Daoy (cell line): Measurements from ENCODE around the gene TBR1. TPM values are rescaled to one million over a fixed set of nuclear protein-coding genes. Genes with fewer than 3 reads are reported as not detected.

Source experiments
- DNase-seq: peaks from one replicate; pipeline ENCODE4 v3.0.0-alpha.2; 2015; ENCODE audit warnings: low read depth
- total RNA-seq: library from RNA; depleted of rRNA; stranded (reverse); fragments of >200 nt; shearing (Covaris generic); gene quantifications from 2 replicates; pipeline ENCODE4 v1.2.3, GENCODE V29; 2014; rRNA removed

TBR1 gene
- total RNA-seq, 1 experiment from 2014 or later: not detected

GRCh38 chr2:161427664-161428587 is 11.8 kb downstream of the TBR1 start:
- no peak for DNase-seq

DNA sequence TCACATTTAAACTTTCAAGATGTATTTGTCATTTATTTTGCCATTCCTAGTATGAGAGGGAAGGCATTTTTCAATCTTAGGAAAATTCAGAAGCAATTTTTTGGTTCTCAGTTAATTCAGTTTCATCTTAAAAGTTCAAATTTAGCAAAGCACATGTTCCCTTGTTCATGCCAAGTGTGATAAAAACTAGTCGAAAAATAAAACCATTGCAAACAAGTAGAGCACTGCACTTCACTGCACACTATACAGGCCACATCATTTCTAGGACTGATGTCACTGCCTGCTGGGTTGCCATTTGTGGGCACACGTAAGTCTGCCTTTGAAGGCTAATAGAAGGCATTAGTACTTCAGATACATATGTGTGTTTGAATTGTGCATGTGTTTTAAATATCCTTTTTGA is 14.3 kb downstream of the TBR1 start:
- no peak for DNase-seq

GRCh38 chr2:161432107-161432506 is 16.0 kb downstream of the TBR1 start:
- DNase-seq: no peak

GRCh38 chr2:161434118-161434517 is 18.0 kb downstream of the TBR1 start:
- DNase-seq: no peak

DNA sequence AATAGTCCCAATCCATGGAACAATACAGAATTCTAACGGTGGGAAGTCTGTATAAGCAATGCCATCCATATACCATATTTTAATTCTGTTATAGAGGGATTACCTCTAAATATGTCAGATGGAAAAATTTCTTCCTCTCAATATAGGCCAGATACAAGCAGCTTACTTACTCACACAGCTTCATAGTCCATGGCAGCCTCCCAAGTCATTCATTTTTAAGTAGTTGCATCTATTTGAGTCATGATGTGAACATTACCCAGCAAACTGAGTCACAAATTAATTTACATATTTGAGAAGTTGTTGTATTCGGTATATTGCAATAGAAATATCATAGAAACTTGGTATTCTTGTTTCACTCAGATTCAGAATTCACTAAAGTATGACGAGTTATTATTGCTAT is 20.3 kb downstream of the TBR1 start:
- no peak for DNase-seq

GRCh38 chr2:161438598-161438997 is 22.5 kb downstream of the TBR1 start:
- DNase-seq: no peak

GRCh38 chr2:161445097-161445496 is 29.0 kb downstream of the TBR1 start:
- DNase-seq: no peak

GRCh38 chr2:161448431-161448830 is 32.3 kb downstream of the TBR1 start:
- DNase-seq: no peak

DNA sequence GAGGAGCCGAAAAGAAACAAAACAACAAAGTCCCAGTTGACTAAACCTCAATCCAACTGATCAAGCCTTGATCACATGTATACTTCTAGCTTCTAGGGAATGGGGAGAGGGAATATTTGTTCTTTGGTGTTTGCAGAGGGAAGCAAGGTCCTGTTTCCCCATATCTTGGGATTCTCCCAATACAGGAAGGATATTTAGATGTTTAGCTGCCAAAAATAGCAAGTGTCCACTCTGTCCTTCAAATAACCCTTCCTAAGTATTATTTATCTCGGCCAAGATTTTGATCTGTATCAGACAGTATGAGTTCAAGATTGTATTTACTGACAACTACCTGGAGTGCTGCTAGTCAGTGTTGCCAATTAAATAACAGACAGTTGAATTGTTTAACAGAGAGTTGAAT is 55.5 kb downstream of the TBR1 start:
- no peak for DNase-seq

- no peak for DNase-seq
Observed at GRCh38 chr2:161474920-161475319, 58.8 kb downstream of the TBR1 start.

Other genes with a start within 250 kb of the TBR1 start
- gene PSMD14, start 107.9 kb upstream of the TBR1 start, total RNA-seq: 347 and 407 TPM in 2 replicates
- not detected in 2 replicates for gene SLC4A10, start 208.1 kb downstream of the TBR1 start, total RNA-seq